ENCODE results near the gene ATP6AP1. TPM values are rescaled to one million over a fixed set of nuclear protein-coding genes. Genes with fewer than 3 reads are reported as not detected.
A peak's percentile ranks its signal among the peaks of the same experiment; 100 is the strongest.

Gene ATP6AP1
- total and polyA plus RNA-seq, 9 of the 15 experiments (the other 6 are each of a cell fraction or from before 2014, with no cell fraction given) = 8.3 to 90.5 (median 52.9) TPM

GRCh38 chrX:154379569-154379951 is 48.9 kb upstream of the ATP6AP1 start (continued):
- 0 out of 2 replicates have a peak, but pooled peaks have one; percentile 2 for TF ChIP-seq TEAD4 (IDR thresholded peaks at IDR 0.05; ENCODE audit: low read length)
- no peak for TF ChIP-seq TEAD4 (CRISPR knock-in tag; IDR thresholded peaks at IDR 0.05; ENCODE audit: borderline replicate concordance)
- TF ChIP-seq ZNF592 (IDR thresholded peaks at IDR 0.05) = peak; percentile 34; the same call in 1 of the 2 replicates
- no peak for TF ChIP-seq ZNF146 (CRISPR knock-in tag; IDR thresholded peaks at IDR 0.05; ENCODE audit: unreplicated experiment)
- no peak for TF ChIP-seq ZNF717 (CRISPR knock-in tag; IDR thresholded peaks at IDR 0.05)
- no peak for TF ChIP-seq ARID4B (CRISPR knock-in tag; IDR thresholded peaks at IDR 0.05)
- no peak for TF ChIP-seq TCF3 (CRISPR knock-in tag; IDR thresholded peaks at IDR 0.05)
- no peak for TF ChIP-seq ZNF551 (CRISPR knock-in tag; IDR thresholded peaks at IDR 0.05)
- TF ChIP-seq MBD2 (IDR thresholded peaks at IDR 0.05; ENCODE audit: borderline replicate concordance, low read depth) = no peak
- TF ChIP-seq ZBTB1 (CRISPR knock-in tag; IDR thresholded peaks at IDR 0.05; ENCODE audit: borderline replicate concordance, low read depth) = peak; percentile 59; the same call in 1 of the 2 replicates
- TF ChIP-seq CCNT2 (IDR thresholded peaks at IDR 0.05; ENCODE audit: borderline replicate concordance, extremely low read depth, insufficient read length, low read depth, low read length) = no peak
- TF ChIP-seq CEBPG (CRISPR knock-in tag; IDR thresholded peaks at IDR 0.05) = no peak
- TF ChIP-seq CEBPG (tag; conservative IDR thresholded peaks at IDR 0.05 in 1 of 2, IDR thresholded peaks at IDR 0.05 in 1 of 2) = no peak
- TF ChIP-seq E4F1 (CRISPR knock-in tag; IDR thresholded peaks at IDR 0.05; ENCODE audit: borderline replicate concordance) = no peak
- TF ChIP-seq CREB3 (tag; conservative IDR thresholded peaks at IDR 0.05; ENCODE audit: low read depth) = no peak
- no peak for TF ChIP-seq EP300 (IDR thresholded peaks at IDR 0.05; ENCODE audit: low read length)
- TF ChIP-seq CBX1 (IDR thresholded peaks at IDR 0.05; ENCODE audit: low read depth) = no peak

All from K562 (cell line).